H1 (cell line): ENCODE results near the gene KCP. TPM values are rescaled to one million over a fixed set of nuclear protein-coding genes. Genes with fewer than 3 reads are reported as not detected.

Experiments used
- CTCF ChIA-PET: fragments of 300-600 bp; sonication (Branson Sonifier 250); formaldehyde crosslinking; loops from one replicate; lab custom pipeline; 2021; ENCODE audit not compliant: partially characterized antibody; lab: Charles Lee
- POLR2A ChIA-PET: fragments of 300-600 bp; sonication (Branson Sonifier 250); formaldehyde crosslinking; loops from one replicate; lab custom pipeline; 2021; ENCODE audit warnings: inconsistent platforms; ENCODE audit not compliant: partially characterized antibody; lab: Charles Lee
- DNase-seq, 2 experiments: peaks; one replicate each; pipeline versions ENCODE4 v3.0.0 to v3.0.0-alpha.2; 2010 to 2022; ENCODE audit warnings: low spot score in 2 of 2, low read depth in 1 of 2, mixed read lengths in 1 of 2
- FAIRE-seq: peaks from 2 replicates; lab custom pipeline; 2011; peaks lifted over from hg19 to GRCh38; lab: Jason Lieb, UNC
- H2AFZ ChIP-seq: 2 replicates; pipeline ENCODE4 v1.8.1; 2012; ENCODE audit warnings: low read length, inconsistent platforms
- H2AK5ac ChIP-seq: 2 replicates; pipeline ENCODE4 v1.6.1; 2013; ENCODE audit warnings: low read depth, low read length
- H2BK120ac ChIP-seq: replicated peaks from 2 replicates; pipeline ENCODE3; 2013; ENCODE audit warnings: low read depth, low read length, inconsistent platforms
- H2BK12ac ChIP-seq: 2 replicates; pipeline ENCODE4 v1.6.1; 2013; ENCODE audit warnings: low read depth, low read length
- H2BK15ac ChIP-seq: 2 replicates; pipeline ENCODE4 v1.6.1; 2013; ENCODE audit warnings: low read length
- H2BK20ac ChIP-seq: 2 replicates; pipeline ENCODE4 v1.6.1; 2013; ENCODE audit warnings: low read length
- H2BK5ac ChIP-seq: 2 replicates; pipeline ENCODE4 v1.6.1; 2013; ENCODE audit warnings: low read depth, low read length
- H3K14ac ChIP-seq: 2 replicates; pipeline ENCODE4 v1.6.1; 2013; ENCODE audit warnings: inconsistent platforms; ENCODE audit not compliant: insufficient read length
- H3K18ac ChIP-seq: 2 replicates; pipeline ENCODE4 v1.6.1; 2013; ENCODE audit warnings: low read length; ENCODE audit errors: extremely low read depth
- H3K23ac ChIP-seq: 2 replicates; pipeline ENCODE4 v1.6.1; 2013; ENCODE audit warnings: inconsistent platforms; ENCODE audit not compliant: insufficient read length
- H3K23me2 ChIP-seq: 2 replicates; pipeline ENCODE4 v1.6.1; 2013; ENCODE audit warnings: low read depth, low read length
- H3K27ac ChIP-seq: 2 replicates; pipeline ENCODE4 v1.6.1; 2011; ENCODE audit warnings: low read depth, low read length, inconsistent platforms
- H3K27me3 ChIP-seq, 4 experiments: replicated peaks in 1 of 4; 1 replicate in 1 of 4; 2 replicates in 3 of 4; pipeline versions ENCODE4 v1.6.1 to v1.8.1; 2011 to 2013; ENCODE audit warnings: low read length in 3 of 4, mild to moderate bottlenecking in 3 of 4, inconsistent platforms in 2 of 4, mixed read lengths in 2 of 4, moderate library complexity in 1 of 4; ENCODE audit not compliant: control insufficient read depth in 3 of 4, insufficient read depth in 3 of 4; ENCODE audit errors: extremely low read depth in 1 of 4
- H3K36me3 ChIP-seq, 4 experiments: 2 replicates each; pipeline versions ENCODE4 v1.6.1 to v1.8.1; 2011 to 2013; ENCODE audit warnings: mild to moderate bottlenecking in 4 of 4, low read length in 3 of 4, moderate library complexity in 2 of 4, control low read depth in 1 of 4, inconsistent platforms in 1 of 4; ENCODE audit not compliant: insufficient read depth in 4 of 4, control insufficient read depth in 2 of 4
- H3K4ac ChIP-seq: replicated peaks from 2 replicates; pipeline ENCODE3; 2013; ENCODE audit warnings: low read length, low read depth, mixed read lengths, inconsistent platforms; ENCODE audit not compliant: insufficient read length
- H3K4me1 ChIP-seq, 4 experiments: replicated peaks in 1 of 4; 1 replicate in 1 of 4; 2 replicates in 3 of 4; pipeline versions ENCODE4 v1.6.1 to v1.8.1; 2011 to 2013; ENCODE audit warnings: low read length in 3 of 4, inconsistent platforms in 2 of 4, mixed read lengths in 1 of 4; ENCODE audit not compliant: insufficient read depth in 4 of 4, control insufficient read depth in 3 of 4
- H3K4me2 ChIP-seq, 2 experiments: 2 replicates each; pipeline versions ENCODE4 v1.6.1 to v1.8.1; 2011 to 2013; ENCODE audit warnings: low read depth in 2 of 2, low read length in 2 of 2, control low read depth in 1 of 2, inconsistent platforms in 1 of 2, mild to moderate bottlenecking in 1 of 2; ENCODE audit not compliant: insufficient read depth in 1 of 2
- H3K4me3 ChIP-seq, 4 experiments: fragments of 200-600, 300-600 bp in 1 of 4; sonication (generic), shearing (Covaris generic), sonication (Bioruptor Twin) in 1 of 4; 2 replicates each; pipeline versions ENCODE4 v1.5.1 to v1.8.1; 2011 to 2016; ENCODE audit warnings: low read length in 4 of 4, low read depth in 3 of 4, control low read depth in 2 of 4, inconsistent platforms in 2 of 4, mild to moderate bottlenecking in 2 of 4, mixed read lengths in 1 of 4, moderate library complexity in 1 of 4; ENCODE audit not compliant: insufficient read depth in 2 of 4; ENCODE audit errors: extremely low read depth in 1 of 4
- H3K56ac ChIP-seq: replicated peaks from 2 replicates; pipeline ENCODE3; 2013; ENCODE audit warnings: low read depth, mild to moderate bottlenecking, mixed read lengths, low read length, inconsistent platforms; ENCODE audit not compliant: insufficient read length
- H3K79me1 ChIP-seq: 2 replicates; pipeline ENCODE4 v1.6.1; 2013; ENCODE audit warnings: low read depth, low read length, control low read depth
- H3K79me2 ChIP-seq, 2 experiments: 2 replicates each; pipeline versions ENCODE4 v1.6.1 to v1.8.1; 2012 to 2013; ENCODE audit warnings: low read length in 2 of 2, mild to moderate bottlenecking in 2 of 2, inconsistent platforms in 1 of 2; ENCODE audit not compliant: insufficient read depth in 2 of 2, control insufficient read depth in 1 of 2
- H3K9ac ChIP-seq, 4 experiments: replicated peaks in 1 of 4; 1 replicate in 1 of 4; 2 replicates in 3 of 4; pipeline versions ENCODE4 v1.6.1 to v1.8.1; 2011 to 2013; ENCODE audit warnings: low read depth in 3 of 4, low read length in 3 of 4, control low read depth in 2 of 4, mild to moderate bottlenecking in 2 of 4, moderate library complexity in 2 of 4, inconsistent platforms in 1 of 4; ENCODE audit errors: extremely low read depth in 1 of 4
- H3K9me3 ChIP-seq, 2 experiments: 2 replicates each; pipeline versions ENCODE4 v1.6.1 to v1.8.1; 2012 to 2013; ENCODE audit warnings: mild to moderate bottlenecking in 2 of 2, moderate library complexity in 2 of 2, control low read depth in 1 of 2, inconsistent platforms in 1 of 2, low read depth in 1 of 2, low read length in 1 of 2, mixed read lengths in 1 of 2; ENCODE audit not compliant: insufficient read depth in 2 of 2
- H4K20me1 ChIP-seq, 2 experiments: replicated peaks in 1 of 2; 2 replicates each; pipeline versions ENCODE3 to v1.8.1; 2011 to 2013; ENCODE audit warnings: inconsistent platforms in 2 of 2, low read length in 2 of 2, mild to moderate bottlenecking in 1 of 2; ENCODE audit not compliant: insufficient read depth in 2 of 2, control insufficient read depth in 1 of 2
- H4K5ac ChIP-seq: 2 replicates; pipeline ENCODE4 v1.6.1; 2013; ENCODE audit warnings: low read length, low read depth, mixed read lengths, inconsistent platforms; ENCODE audit not compliant: insufficient read length
- H4K8ac ChIP-seq: 2 replicates; pipeline ENCODE4 v1.8.0; 2013; ENCODE audit warnings: mild to moderate bottlenecking, moderate library complexity, low read length, inconsistent platforms; ENCODE audit not compliant: insufficient read depth; ENCODE audit errors: extremely low read depth
- H4K91ac ChIP-seq: replicated peaks from 2 replicates; pipeline ENCODE3; 2013; ENCODE audit warnings: low read length, mixed read lengths, inconsistent platforms; ENCODE audit not compliant: insufficient read length
- BACH1 ChIP-seq: IDR thresholded peaks from 2 replicates; pipeline ENCODE4 v1.6.1; 2012; ENCODE audit warnings: low read length, improper control_type of control experiment
- BCL11A ChIP-seq, 2 experiments: IDR thresholded peaks; one replicate each; pipeline ENCODE4 v1.6.1; 2011; ENCODE audit warnings: low read depth in 2 of 2, low read length in 2 of 2, mild to moderate bottlenecking in 2 of 2
- CBX8 ChIP-seq: fragments of 300-800, 300-1000 bp; sonication (generic); IDR thresholded peaks from 2 replicates; pipeline ENCODE4 v1.7.1; 2016; ENCODE audit warnings: low read depth, low read length, borderline replicate concordance
- EGR1 ChIP-seq: IDR thresholded peaks from 2 replicates; pipeline ENCODE4 v1.6.1; 2011; ENCODE audit warnings: low read depth, low read length, borderline replicate concordance
- FOSL1 ChIP-seq: IDR thresholded peaks from 2 replicates; pipeline ENCODE4 v1.6.1; 2011; ENCODE audit warnings: mild to moderate bottlenecking, low read depth, low read length, moderate library complexity; ENCODE audit not compliant: insufficient read depth
- NRF1 ChIP-seq: IDR thresholded peaks from 2 replicates; pipeline ENCODE4 v1.6.1; 2011; ENCODE audit warnings: mild to moderate bottlenecking, low read depth, low read length, improper control_type of control experiment
- SP1 ChIP-seq: IDR thresholded peaks from 2 replicates; pipeline ENCODE4 v1.6.1; 2011; ENCODE audit warnings: low read depth, low read length
- TBP ChIP-seq: IDR thresholded peaks from 2 replicates; pipeline ENCODE4 v1.6.1; 2011; ENCODE audit warnings: low read depth, low read length, improper control_type of control experiment
- YY1 ChIP-seq: IDR thresholded peaks from 2 replicates; pipeline ENCODE4 v1.6.1; 2011; ENCODE audit warnings: low read depth, mild to moderate bottlenecking, low read length
- WGBS, 2 experiments: shearing (Covaris generic) in 1 of 2; methylation state at CpG; one replicate each; pipeline versions ENCODE4 v1.1.6 to v1.1.7; 2013 to 2015; ENCODE audit warnings: low lambda C conversion rate in 2 of 2, mixed read lengths in 2 of 2, inconsistent platforms in 1 of 2, low coverage in 1 of 2, missing lambda C conversion rate in 1 of 2; ENCODE audit not compliant: insufficient replicate concordance in 2 of 2, insufficient coverage in 1 of 2, insufficient read length in 1 of 2; ENCODE audit errors: extremely low coverage in 1 of 2, missing lambda C conversion rate in 1 of 2; 5-methylcytosine and 5-hydroxymethylcytosine counted together
- polyA plus RNA-seq, 7 experiments: library from polyadenylated mRNA; depleted of rRNA in 3 of 7; stranded (reverse) in 5 of 7; unstranded in 2 of 7; fragments of >200 nt in 5 of 7; fragments of 200-250 nt in 2 of 7; gene quantifications; 1 replicate in 5 of 7; 2 replicates in 1 of 7; 4 replicates in 1 of 7; pipeline versions ENCODE4 v1.2.1 to v1.2.3, GENCODE V29; 2011 to 2013; ENCODE audit warnings: missing spikeins in 2 of 7, mixed read lengths in 2 of 7
- total RNA-seq: library from RNA; stranded (reverse); fragmentation: NEBNext Ultra II Directional; extraction: Animal tissue kit (Norgen Biotek cat#: 25700); gene quantifications from 2 replicates; pipeline ENCODE4 v1.2.1, GENCODE V29; 2021

The KCP gene
- total and polyA plus RNA-seq, 2 of the 8 experiments (the other 6 are each of a cell fraction or from before 2014, with no cell fraction given), result 1.3 to 2.0 TPM

- no peak overlapping the region for H3K9ac ChIP-seq
- H3K56ac ChIP-seq, result no peak overlapping the region
- FAIRE-seq, result no peak
- no peaks in the 10 kb centered on the region for H3K79me2 ChIP-seq
- H2BK120ac ChIP-seq, result no peak overlapping the region
- no peak overlapping the region for H3K4ac ChIP-seq
- H3K4me3 ChIP-seq, result no peak overlapping the region
- H3K4me1 ChIP-seq, result peaks cover 2 to 20% (median 4%) of the 10 kb centered on the region in 4 experiments; a peak in 5 of 7 replicates
- no peak overlapping the region for H3K23ac ChIP-seq
- H3K4me2 ChIP-seq, result no peak overlapping the region
- no peak overlapping the region for H4K5ac ChIP-seq
- WGBS, 2 experiments, result 93% methylated on average over 8 of the region's 8 CpGs; no CpG with 5 or more reads in 1 of the 2 experiments
- H3K27ac ChIP-seq, result no peak overlapping the region
- H2BK12ac ChIP-seq, result no peak overlapping the region
- no peak overlapping the region for H2BK15ac ChIP-seq
- H3K14ac ChIP-seq, result no peak overlapping the region
- TF ChIP-seq FOSL1 (no peak), BCL11A (IDR thresholded peaks at IDR 0.05; ENCODE audit: low read depth in 2 of 2, low read length in 2 of 2) (no peak), TBP (no peak), NRF1 (no peak), BACH1 (no peak), SP1 (no peak), YY1 (no peak), EGR1 (no peak), CBX8 (no peak)
- DNase-seq, result peak in 1 of 2 experiments; percentile 32
- no peak overlapping the region for H2BK20ac ChIP-seq
- H4K20me1 ChIP-seq, result peaks cover 0 to 1% of the 10 kb centered on the region in 2 experiments
- no peaks in the 10 kb centered on the region for H3K36me3 ChIP-seq
- no peak overlapping the region for H2BK5ac ChIP-seq
- no peak overlapping the region for H2AK5ac ChIP-seq
- no peaks in the 10 kb centered on the region for H3K79me1 ChIP-seq
- peaks cover 27 to 41% (median 37%) of the 10 kb centered on the region in 4 experiments for H3K27me3 ChIP-seq
- CTCF ChIA-PET, result interaction anchor here (0.8 to 2.7 kb wide), 7 partner anchors 10 to 174 kb away, joined by 3 to 10 read pairs (median 5); no protein-coding TSS in a partner anchor
- no peak overlapping the region for H4K91ac ChIP-seq
- peaks cover 5% of the 10 kb centered on the region; the same call in 1 of the 2 replicates for H3K23me2 ChIP-seq
- H2AFZ ChIP-seq, result no peak overlapping the region
- no peak overlapping the region for H4K8ac ChIP-seq
- no peaks in the 10 kb centered on the region for H3K9me3 ChIP-seq
- POLR2A ChIA-PET, result no interaction called here
- no peak overlapping the region for H3K18ac ChIP-seq
Observed at GRCh38 chr7:128918016-128918665, 7.6 kb upstream of the KCP start.
